Measurements from ENCODE around the gene PHKB. TPM values are rescaled to one million over a fixed set of nuclear protein-coding genes. Genes with fewer than 3 reads are reported as not detected.

Gene PHKB
- total RNA-seq, 1 experiment from 2014 or later = 83.4 TPM

DNA sequence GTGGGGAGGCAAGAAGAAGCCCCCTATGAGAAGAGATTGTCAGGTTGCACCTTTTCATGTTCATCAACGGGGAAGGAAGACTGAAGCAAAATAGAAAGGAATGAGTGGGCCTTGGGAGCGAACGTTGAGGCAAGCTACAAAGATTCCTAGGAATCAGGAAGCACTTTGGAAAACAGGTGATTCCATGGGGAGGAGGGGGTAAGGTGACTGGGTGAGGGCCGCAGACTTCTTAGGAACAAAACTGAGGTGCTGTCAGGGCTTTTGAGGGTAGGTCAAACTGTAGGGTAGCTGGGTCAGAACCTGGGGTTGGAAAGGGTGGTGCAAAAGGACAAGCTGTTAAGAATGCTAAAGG, 796 bp upstream of the PHKB start:
- peak; percentile 4 for DNase-seq
- no TSS peak for BruUV-seq (replicated peaks)
- TF ChIP-seq, protein P1, sequence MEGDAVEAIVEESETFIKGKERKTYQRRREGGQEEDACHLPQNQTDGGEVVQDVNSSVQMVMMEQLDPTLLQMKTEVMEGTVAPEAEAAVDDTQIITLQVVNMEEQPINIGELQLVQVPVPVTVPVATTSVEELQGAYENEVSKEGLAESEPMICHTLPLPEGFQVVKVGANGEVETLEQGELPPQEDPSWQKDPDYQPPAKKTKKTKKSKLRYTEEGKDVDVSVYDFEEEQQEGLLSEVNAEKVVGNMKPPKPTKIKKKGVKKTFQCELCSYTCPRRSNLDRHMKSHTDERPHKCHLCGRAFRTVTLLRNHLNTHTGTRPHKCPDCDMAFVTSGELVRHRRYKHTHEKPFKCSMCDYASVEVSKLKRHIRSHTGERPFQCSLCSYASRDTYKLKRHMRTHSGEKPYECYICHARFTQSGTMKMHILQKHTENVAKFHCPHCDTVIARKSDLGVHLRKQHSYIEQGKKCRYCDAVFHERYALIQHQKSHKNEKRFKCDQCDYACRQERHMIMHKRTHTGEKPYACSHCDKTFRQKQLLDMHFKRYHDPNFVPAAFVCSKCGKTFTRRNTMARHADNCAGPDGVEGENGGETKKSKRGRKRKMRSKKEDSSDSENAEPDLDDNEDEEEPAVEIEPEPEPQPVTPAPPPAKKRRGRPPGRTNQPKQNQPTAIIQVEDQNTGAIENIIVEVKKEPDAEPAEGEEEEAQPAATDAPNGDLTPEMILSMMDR (IDR thresholded peaks at IDR 0.05; ENCODE audit: unreplicated experiment) = no peak
- Mint-ChIP-seq H3K9me3 (ENCODE audit: low read depth, unreplicated experiment) (no peaks in the 10 kb centered on the region), H3K27ac (ENCODE audit: unreplicated experiment) (peak overlapping the region; percentile 97), H3K4me3 (ENCODE audit: low read depth, unreplicated experiment) (peak overlapping the region; percentile 88), H3K27me3 (ENCODE audit: unreplicated experiment) (no peaks in the 10 kb centered on the region), H3K36me3 (ENCODE audit: insufficient read depth, unreplicated experiment) (peaks cover 45% of the 10 kb centered on the region), H3K4me1 (ENCODE audit: low read depth, unreplicated experiment) (peaks cover 18% of the 10 kb centered on the region)
- CTCF ChIA-PET = no interaction called here
- intact Hi-C loops (cut with micrococcal nuclease; ENCODE audit: unreplicated experiment) = loop anchor here (5.0 to 10.0 kb wide), 3 partner anchors 203 to 704 kb away; partner anchors contain the start of gene NETO2

DNA sequence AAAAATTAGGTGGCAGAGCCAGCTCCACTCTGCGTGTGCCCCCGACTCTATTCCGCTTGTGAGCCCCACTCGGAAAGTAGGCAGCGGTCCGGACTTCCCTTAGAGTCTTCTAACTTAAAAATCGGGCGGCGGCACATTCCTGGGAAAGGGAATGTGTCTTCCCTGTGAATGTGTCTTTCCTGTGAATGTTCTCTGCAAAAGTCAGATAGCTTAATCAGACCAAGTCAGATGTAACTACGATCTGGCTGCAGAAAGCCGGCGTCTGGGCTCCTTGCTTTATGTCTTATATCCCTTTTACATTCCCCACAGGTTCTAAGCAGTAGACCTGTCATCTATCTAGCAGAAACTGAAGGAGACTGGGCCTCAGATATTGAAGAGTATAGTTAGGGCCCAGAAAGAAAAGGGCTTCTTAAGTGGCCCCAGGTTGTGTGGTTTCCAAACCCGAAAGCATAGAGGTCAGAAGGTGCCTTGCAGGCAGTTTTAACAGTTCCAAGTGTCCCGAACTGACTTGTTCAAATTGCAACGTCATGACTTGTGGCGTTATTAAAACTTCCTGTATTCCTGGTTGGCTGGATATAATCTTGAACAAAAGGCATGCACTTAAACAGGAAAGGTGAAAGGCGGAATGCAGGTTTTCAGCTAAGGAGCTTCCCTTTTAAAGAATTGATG, 601 bp downstream of the PHKB start:
- BruUV-seq (replicated peaks) = no TSS peak
- H3K36me3 Mint-ChIP-seq (ENCODE audit: insufficient read depth, unreplicated experiment) = peaks cover 44% of the 10 kb centered on the region
- H3K27ac Mint-ChIP-seq (ENCODE audit: unreplicated experiment) = peak overlapping the region; percentile 97
- no peaks in the 10 kb centered on the region for H3K27me3 Mint-ChIP-seq (ENCODE audit: unreplicated experiment)
- intact Hi-C loops (cut with micrococcal nuclease; ENCODE audit: unreplicated experiment) = loop anchor here (5.0 to 10.0 kb wide), 3 partner anchors 204 to 703 kb away; partner anchors contain the start of gene NETO2
- CTCF ChIA-PET = interaction anchor here (1.8 to 2.0 kb wide), 2 partner anchors 13 to 703 kb away, joined by 4 to 6 read pairs; no protein-coding TSS in a partner anchor
- no peaks in the 10 kb centered on the region for H3K9me3 Mint-ChIP-seq (ENCODE audit: low read depth, unreplicated experiment)
- TF ChIP-seq, protein P1 (IDR thresholded peaks at IDR 0.05; ENCODE audit: unreplicated experiment) = no peak
- peaks cover 18% of the 10 kb centered on the region for H3K4me1 Mint-ChIP-seq (ENCODE audit: low read depth, unreplicated experiment)
- peak overlapping the region; percentile 88 for H3K4me3 Mint-ChIP-seq (ENCODE audit: low read depth, unreplicated experiment)
- peak; percentile 41 for DNase-seq

- no peak overlapping the region for H3K4me3 Mint-ChIP-seq (ENCODE audit: low read depth, unreplicated experiment)
- no TSS peak for BruUV-seq (replicated peaks)
- H3K4me1 Mint-ChIP-seq (ENCODE audit: low read depth, unreplicated experiment) = peaks cover 26% of the 10 kb centered on the region
- TF ChIP-seq, protein P1 (IDR thresholded peaks at IDR 0.05; ENCODE audit: unreplicated experiment) = no peak
- peaks cover 34% of the 10 kb centered on the region for H3K36me3 Mint-ChIP-seq (ENCODE audit: insufficient read depth, unreplicated experiment)
- intact Hi-C loops (cut with micrococcal nuclease; ENCODE audit: unreplicated experiment) = loop anchor here (5.0 to 10.0 kb wide), 3 partner anchors 207 to 701 kb away; partner anchors contain the start of gene NETO2
- CTCF ChIA-PET = no interaction called here
- DNase-seq = no peak
- H3K9me3 Mint-ChIP-seq (ENCODE audit: low read depth, unreplicated experiment) = no peaks in the 10 kb centered on the region
- no peak overlapping the region for H3K27ac Mint-ChIP-seq (ENCODE audit: unreplicated experiment)
- H3K27me3 Mint-ChIP-seq (ENCODE audit: unreplicated experiment) = no peaks in the 10 kb centered on the region
Observed at GRCh38 chr16:47463771-47464624, 2.9 kb downstream of the PHKB start.

DNA sequence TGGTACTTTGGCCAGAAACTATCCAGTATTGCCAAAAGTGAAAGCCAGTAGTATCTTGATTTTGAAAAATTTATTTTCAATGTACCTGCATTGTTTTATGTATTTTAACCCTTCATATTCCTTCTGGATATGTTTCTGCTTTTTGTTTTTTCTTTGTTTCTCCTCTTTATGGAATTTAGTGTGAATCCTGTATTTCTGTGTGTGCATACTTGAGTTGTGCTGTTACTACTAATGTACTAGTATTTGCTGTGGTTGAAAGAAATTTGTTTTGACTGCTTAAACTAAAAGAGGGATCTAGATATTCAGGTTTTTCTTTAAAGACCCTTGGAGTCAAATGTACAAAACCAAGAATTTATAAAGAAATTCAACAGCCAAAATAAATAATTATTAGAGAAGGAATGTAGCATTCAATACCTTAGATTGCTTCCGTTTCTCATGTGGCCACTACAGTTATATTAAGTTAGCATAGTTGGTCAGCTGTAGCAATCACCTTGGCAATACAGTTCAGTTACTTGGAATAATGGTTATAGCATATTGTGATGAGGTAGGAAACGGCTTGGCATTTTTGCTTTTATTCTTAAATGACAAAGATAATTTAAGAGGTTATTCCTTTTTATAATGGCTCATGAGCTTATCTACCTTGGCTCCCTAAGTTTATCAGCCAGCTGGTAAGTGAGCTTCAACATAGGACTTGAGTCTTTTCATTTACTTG, 4.9 kb downstream of the PHKB start:
- BruUV-seq (replicated peaks) = no TSS peak
- Mint-ChIP-seq H3K4me3 (ENCODE audit: low read depth, unreplicated experiment) (no peak overlapping the region), H3K4me1 (ENCODE audit: low read depth, unreplicated experiment) (peaks cover 15% of the 10 kb centered on the region), H3K27ac (ENCODE audit: unreplicated experiment) (no peak overlapping the region), H3K9me3 (ENCODE audit: low read depth, unreplicated experiment) (no peaks in the 10 kb centered on the region), H3K27me3 (ENCODE audit: unreplicated experiment) (no peaks in the 10 kb centered on the region), H3K36me3 (ENCODE audit: insufficient read depth, unreplicated experiment) (peaks cover 23% of the 10 kb centered on the region)
- intact Hi-C loops (cut with micrococcal nuclease; ENCODE audit: unreplicated experiment) = loop anchor here (10.0 kb wide), 1 partner anchor 699 kb away; no protein-coding TSS in a partner anchor
- CTCF ChIA-PET = interaction anchor here (0.7 to 1.4 kb wide), 2 partner anchors 175 to 324 kb away, joined by 3 read pairs; no protein-coding TSS in a partner anchor
- no peak for DNase-seq
- TF ChIP-seq, protein P1 (IDR thresholded peaks at IDR 0.05; ENCODE audit: unreplicated experiment) = no peak

All from Calu3 (cell line).